Tibial nerve (tissue), 3 donors: ENCODE data around the gene GALR1.

Experiments
- CTCF ChIP-seq, 5 experiments: fragments of 200-600 bp in 3 of 5; fragments of 450-650 bp in 2 of 5; sonication (generic) in 3 of 5; IDR thresholded peaks; one replicate each; pipeline ENCODE4 v1.5.1; 2016 to 2019; ENCODE audit warnings: antibody characterized with exemption in 5 of 5, mild to moderate bottlenecking in 3 of 5, moderate library complexity in 2 of 5
- POLR2A ChIP-seq, 2 donors: fragments of 450-650 bp; IDR thresholded peaks; one replicate each; pipeline ENCODE4 v1.6.1; 2017; ENCODE audit warnings: antibody characterized with exemption in 2 of 2, mild to moderate bottlenecking in 2 of 2, moderate library complexity in 2 of 2

DNA sequence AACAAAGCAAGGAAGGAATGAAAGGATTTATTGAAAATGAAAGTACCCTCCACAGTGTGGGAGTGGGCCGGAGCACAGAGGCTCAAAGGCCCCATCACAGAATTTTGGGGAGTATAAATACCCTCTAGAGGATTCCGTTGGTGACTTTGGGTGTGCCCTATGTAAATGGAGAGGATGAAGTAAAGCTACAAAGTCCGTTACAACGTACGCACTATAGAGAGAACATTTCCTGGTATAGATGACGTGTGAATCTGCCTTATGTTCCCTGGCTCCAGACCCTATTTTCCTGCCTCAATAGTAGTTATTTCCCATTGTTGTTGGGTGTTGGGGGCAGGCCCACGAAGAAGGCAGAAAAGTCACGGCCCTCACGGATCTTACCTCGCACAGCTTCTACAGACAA, 65.3 kb downstream of the GALR1 start:
- TF ChIP-seq CTCF (IDR thresholded peaks at IDR 0.05) (no peak), POLR2A (IDR thresholded peaks at IDR 0.05) (no peak)
